ENCODE measurements around the gene ITIH6.
"Not testable (repeated sequence)": the region's sequence is repeated elsewhere in the genome, so short reads cannot be mapped to it uniquely, and the experiment has no call there.

Gene ITIH6

DNA sequence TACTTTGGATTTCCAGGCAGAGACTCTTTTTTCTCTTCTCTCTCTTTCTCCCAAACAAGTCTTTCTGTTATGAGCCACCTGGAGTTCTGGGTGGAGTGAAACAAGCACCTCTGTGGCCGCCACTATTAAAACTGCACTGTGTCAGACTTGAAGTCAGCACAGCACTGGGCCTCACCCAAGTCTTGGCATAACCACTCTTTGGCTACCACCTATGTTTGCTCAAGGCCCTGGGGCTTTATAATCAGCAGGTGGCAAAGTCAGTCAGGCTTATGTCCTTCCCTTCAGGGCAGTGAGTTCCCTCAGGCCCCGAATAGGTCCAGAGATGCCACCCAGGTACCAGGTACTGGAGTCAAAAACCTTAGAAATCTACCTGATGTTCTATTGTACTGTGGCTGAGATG, 52.4 kb downstream of the ITIH6 start:
- FAIRE-seq = no peak
- no peak for TF ChIP-seq SPI1 (IDR thresholded peaks at IDR 0.05; ENCODE audit: low read depth, low read length)
- no peak for TF ChIP-seq TAF1 (IDR thresholded peaks at IDR 0.05; ENCODE audit: low read depth, low read length)
- no peak for TF ChIP-seq POU2F2 (IDR thresholded peaks at IDR 0.05; ENCODE audit: low read depth, low read length)
- TF ChIP-seq POLR2A (IDR thresholded peaks at IDR 0.05; ENCODE audit: low read depth, low read length) = no peak
- TF ChIP-seq POLR2AphosphoS5 (IDR thresholded peaks at IDR 0.05; ENCODE audit: low read depth, low read length) = no peak
- no peak for TF ChIP-seq PAX5 (IDR thresholded peaks at IDR 0.05; ENCODE audit: insufficient read depth, low read length, severe bottlenecking)
- no peak for DNase-seq (ENCODE audit: insufficient read length, low spot score)

DNA sequence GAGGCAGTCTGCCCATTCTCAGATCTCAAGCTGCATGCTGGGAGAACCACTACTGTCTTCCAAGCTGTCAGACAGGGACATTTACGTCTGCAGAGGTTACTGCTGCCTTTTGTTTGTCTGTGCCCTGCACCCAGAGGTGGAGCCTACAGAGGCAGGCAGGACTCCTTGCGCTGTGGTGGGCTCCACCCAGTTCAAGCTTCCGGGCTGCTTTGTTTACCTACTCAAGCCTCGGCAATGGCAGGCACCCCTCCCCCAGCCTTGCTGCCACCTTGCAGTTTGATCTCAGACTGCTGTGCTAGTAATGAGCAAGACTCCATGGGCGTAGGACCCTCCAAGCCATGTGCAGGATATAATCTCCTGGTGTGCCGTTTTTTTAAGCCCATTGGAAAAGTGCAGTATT, 59.5 kb downstream of the ITIH6 start:
- not testable (repeated sequence) for FAIRE-seq

DNA sequence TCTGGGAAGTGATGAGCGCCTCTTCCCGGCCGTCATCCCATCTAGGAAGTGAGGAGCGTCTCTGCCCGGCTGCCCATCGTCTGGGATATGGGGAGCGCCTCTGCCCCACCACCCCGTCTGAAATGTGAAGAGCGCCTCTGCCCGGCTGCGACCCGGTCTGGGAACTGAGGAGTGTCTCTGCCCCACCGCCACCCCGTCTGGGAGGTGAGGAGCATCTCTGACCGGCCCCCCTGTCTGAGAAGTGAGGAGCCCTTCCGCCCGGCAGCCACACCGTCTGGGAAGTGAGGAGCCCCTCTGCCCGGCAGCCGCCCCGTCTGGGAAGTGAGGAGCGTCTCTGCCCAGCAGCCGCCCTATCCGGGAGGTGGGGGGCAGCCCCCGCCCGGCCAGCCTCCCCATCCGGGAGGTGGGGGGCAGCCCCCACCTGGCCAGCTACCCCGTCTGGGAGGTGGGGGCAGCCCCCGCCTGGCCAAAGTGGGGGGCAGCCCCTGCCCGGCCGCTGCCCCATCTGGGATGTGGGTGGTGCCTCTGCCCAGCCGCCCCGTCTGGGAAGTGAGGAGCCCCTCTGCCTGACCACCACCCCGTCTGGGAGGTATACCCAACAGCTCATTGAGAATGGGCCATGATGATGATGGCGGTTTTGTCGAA, 61.6 kb downstream of the ITIH6 start:
- not testable (repeated sequence) for FAIRE-seq

More for the DNA sequence above, 59.5 kb downstream of the ITIH6 start:
- not testable (repeated sequence) for DNase-seq (ENCODE audit: insufficient read length, low spot score)

DNA sequence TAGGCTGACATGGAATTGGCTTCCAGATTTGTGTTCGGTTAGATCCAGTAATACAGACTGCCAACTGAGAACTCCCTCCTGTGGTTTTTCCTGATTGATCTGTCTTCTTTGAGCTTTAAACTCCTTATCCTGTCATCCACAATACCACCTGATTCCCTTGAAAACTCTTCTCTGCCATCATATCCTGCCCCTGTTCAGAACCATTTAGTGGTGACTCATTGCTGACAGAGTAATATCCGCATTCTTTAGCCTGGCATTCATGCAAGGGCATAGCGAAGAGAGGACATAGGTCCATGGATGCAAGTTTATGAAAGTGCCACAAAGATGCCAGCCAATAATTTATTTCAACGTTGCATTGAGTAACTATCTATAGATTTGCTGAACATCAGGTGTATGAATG, 76.6 kb downstream of the ITIH6 start:
- DNase-seq (ENCODE audit: insufficient read length, low spot score) = no peak
- TF ChIP-seq POLR2AphosphoS5 (IDR thresholded peaks at IDR 0.05; ENCODE audit: low read depth, low read length) = no peak
- TF ChIP-seq TAF1 (IDR thresholded peaks at IDR 0.05; ENCODE audit: low read depth, low read length) = no peak
- no peak for TF ChIP-seq PAX5 (IDR thresholded peaks at IDR 0.05; ENCODE audit: insufficient read depth, low read length, severe bottlenecking)
- no peak for TF ChIP-seq POLR2A (IDR thresholded peaks at IDR 0.05; ENCODE audit: low read depth, low read length)
- no peak for TF ChIP-seq SPI1 (IDR thresholded peaks at IDR 0.05; ENCODE audit: low read depth, low read length)
- no peak for TF ChIP-seq POU2F2 (IDR thresholded peaks at IDR 0.05; ENCODE audit: low read depth, low read length)
- no peak for FAIRE-seq

More for the DNA sequence above, 61.6 kb downstream of the ITIH6 start:
- DNase-seq (ENCODE audit: insufficient read length, low spot score) = not testable (repeated sequence)

DNA sequence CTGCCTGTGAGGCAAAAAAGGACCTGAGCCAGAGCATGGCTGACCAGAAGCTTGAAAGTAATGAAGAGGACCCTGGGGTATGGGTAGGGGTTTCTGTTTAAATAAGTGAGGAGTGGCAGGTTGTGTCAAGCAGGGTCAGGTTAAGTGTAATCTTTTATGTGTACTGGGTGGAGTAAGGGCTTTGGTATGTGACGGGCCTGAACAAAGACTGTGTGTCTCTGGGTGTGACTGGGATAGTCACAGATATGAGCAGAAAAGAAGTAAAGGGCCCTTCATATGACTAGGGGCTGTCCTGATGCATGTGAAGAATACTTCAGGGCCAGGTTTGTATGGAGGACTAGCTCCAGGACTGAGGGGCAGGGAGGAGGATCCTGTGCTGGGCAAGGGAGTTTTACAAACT, 82.4 kb downstream of the ITIH6 start:
- DNase-seq (ENCODE audit: insufficient read length, low spot score) (no peak), FAIRE-seq (no peak)
- TF ChIP-seq PAX5 (IDR thresholded peaks at IDR 0.05; ENCODE audit: insufficient read depth, low read length, severe bottlenecking) (no peak), SPI1 (IDR thresholded peaks at IDR 0.05; ENCODE audit: low read depth, low read length) (no peak), POLR2AphosphoS5 (IDR thresholded peaks at IDR 0.05; ENCODE audit: low read depth, low read length) (no peak), POLR2A (IDR thresholded peaks at IDR 0.05; ENCODE audit: low read depth, low read length) (no peak), POU2F2 (IDR thresholded peaks at IDR 0.05; ENCODE audit: low read depth, low read length) (no peak), TAF1 (IDR thresholded peaks at IDR 0.05; ENCODE audit: low read depth, low read length) (no peak)

DNA sequence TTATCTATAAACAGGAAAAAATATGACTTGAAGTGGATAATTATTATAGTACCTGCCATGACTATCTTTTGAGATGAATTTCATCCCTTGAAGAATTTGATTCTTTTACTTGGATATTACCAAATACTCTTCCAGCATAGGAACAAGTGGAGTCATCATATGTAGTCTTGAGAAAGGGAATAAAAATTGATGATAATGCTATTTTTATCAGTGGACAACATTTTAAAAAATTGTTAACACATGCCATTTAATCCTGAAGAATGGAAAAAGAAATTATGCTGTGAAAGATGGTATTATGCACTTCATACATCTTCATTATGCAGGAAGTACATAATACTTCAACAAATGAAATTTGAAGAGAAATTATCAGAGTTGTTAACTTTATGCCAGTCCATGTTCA, 83.6 kb downstream of the ITIH6 start:
- FAIRE-seq (no peak), DNase-seq (ENCODE audit: insufficient read length, low spot score) (no peak)
- TF ChIP-seq PAX5 (IDR thresholded peaks at IDR 0.05; ENCODE audit: insufficient read depth, low read length, severe bottlenecking) (no peak), TAF1 (IDR thresholded peaks at IDR 0.05; ENCODE audit: low read depth, low read length) (no peak), POU2F2 (IDR thresholded peaks at IDR 0.05; ENCODE audit: low read depth, low read length) (no peak), POLR2A (IDR thresholded peaks at IDR 0.05; ENCODE audit: low read depth, low read length) (no peak), POLR2AphosphoS5 (IDR thresholded peaks at IDR 0.05; ENCODE audit: low read depth, low read length) (no peak), SPI1 (IDR thresholded peaks at IDR 0.05; ENCODE audit: low read depth, low read length) (no peak)

DNA sequence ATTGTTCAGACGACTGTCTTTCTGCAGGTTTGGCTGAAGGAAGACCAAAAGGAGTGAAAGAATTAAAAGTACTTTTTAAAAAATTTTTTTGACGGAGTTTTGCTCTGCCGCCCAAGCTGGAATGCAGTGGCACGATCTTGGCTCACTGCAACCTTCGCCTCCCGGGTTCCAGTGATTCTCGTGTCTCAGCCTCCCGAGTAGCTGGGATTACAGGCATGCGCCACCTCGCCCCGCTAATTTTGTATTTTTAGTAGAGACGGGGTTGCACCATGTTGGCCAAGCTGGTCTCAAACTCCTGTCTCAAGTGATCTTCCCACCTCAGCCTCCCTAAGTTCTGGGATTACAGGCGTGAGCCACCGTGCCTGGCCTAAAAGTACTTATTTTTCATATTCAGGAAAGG, 86.3 kb downstream of the ITIH6 start:
- FAIRE-seq (no peak), DNase-seq (ENCODE audit: insufficient read length, low spot score) (no peak)
- TF ChIP-seq PAX5 (IDR thresholded peaks at IDR 0.05; ENCODE audit: insufficient read depth, low read length, severe bottlenecking) = no peak

DNA sequence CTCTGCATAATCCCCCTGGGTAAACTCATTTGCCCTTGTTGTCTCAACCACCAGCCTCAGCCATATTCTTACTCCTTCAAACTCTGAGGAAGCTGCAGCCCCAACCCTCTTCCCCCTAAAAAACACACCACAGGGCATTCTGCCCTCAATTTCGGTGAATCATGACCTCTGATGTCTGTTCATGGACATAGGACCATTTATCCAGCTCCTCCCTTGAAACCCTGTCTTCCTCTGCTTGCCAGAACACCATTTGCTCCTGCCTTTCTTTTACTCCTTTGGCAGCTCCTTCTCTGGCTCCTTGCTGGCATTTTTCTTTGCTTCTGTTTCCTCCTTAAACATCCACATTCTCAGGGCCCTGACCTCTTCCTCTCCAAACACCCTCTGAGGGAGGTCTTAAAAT, 87.1 kb downstream of the ITIH6 start:
- no peak for TF ChIP-seq SPI1 (IDR thresholded peaks at IDR 0.05; ENCODE audit: low read depth, low read length)
- TF ChIP-seq POLR2AphosphoS5 (IDR thresholded peaks at IDR 0.05; ENCODE audit: low read depth, low read length) = no peak
- TF ChIP-seq TAF1 (IDR thresholded peaks at IDR 0.05; ENCODE audit: low read depth, low read length) = no peak
- no peak for TF ChIP-seq PAX5 (IDR thresholded peaks at IDR 0.05; ENCODE audit: insufficient read depth, low read length, severe bottlenecking)
- TF ChIP-seq POU2F2 (IDR thresholded peaks at IDR 0.05; ENCODE audit: low read depth, low read length) = no peak
- no peak for TF ChIP-seq POLR2A (IDR thresholded peaks at IDR 0.05; ENCODE audit: low read depth, low read length)
- no peak for FAIRE-seq
- no peak for DNase-seq (ENCODE audit: insufficient read length, low spot score)

DNA sequence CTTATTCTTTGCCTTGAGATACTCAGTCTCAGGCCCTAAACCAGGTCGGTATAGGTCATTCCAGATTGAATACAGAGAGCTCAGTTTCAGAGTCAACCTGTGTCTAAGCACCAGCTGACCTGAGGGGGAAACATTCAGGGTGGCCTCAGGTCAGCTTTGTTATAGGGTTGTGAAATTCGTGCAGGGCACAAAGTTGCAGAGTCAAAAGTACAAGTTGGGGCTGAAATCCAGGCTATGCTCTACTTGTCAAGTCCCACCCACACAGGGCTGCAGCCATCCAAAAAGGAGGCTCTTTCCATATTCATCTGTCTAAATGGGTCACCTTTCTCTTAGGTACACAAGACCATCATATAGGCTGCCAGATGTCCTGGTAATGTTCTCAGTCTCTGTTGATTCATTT, 89.7 kb downstream of the ITIH6 start:
- TF ChIP-seq TAF1 (IDR thresholded peaks at IDR 0.05; ENCODE audit: low read depth, low read length) (no peak), SPI1 (IDR thresholded peaks at IDR 0.05; ENCODE audit: low read depth, low read length) (no peak), POLR2A (IDR thresholded peaks at IDR 0.05; ENCODE audit: low read depth, low read length) (no peak), POLR2AphosphoS5 (IDR thresholded peaks at IDR 0.05; ENCODE audit: low read depth, low read length) (no peak), PAX5 (IDR thresholded peaks at IDR 0.05; ENCODE audit: insufficient read depth, low read length, severe bottlenecking) (no peak), POU2F2 (IDR thresholded peaks at IDR 0.05; ENCODE audit: low read depth, low read length) (no peak)
- FAIRE-seq (no peak), DNase-seq (ENCODE audit: insufficient read length, low spot score) (no peak)
